ENCODE measurements around the gene RSPH6A. TPM values are rescaled to one million over a fixed set of nuclear protein-coding genes. Genes with fewer than 3 reads are reported as not detected.

Gene RSPH6A
- total and polyA plus RNA-seq, 2 of the 13 experiments (the other 11 are each of a cell fraction or from before 2014, with no cell fraction given): 0.07 TPM; not detected in 1

DNA sequence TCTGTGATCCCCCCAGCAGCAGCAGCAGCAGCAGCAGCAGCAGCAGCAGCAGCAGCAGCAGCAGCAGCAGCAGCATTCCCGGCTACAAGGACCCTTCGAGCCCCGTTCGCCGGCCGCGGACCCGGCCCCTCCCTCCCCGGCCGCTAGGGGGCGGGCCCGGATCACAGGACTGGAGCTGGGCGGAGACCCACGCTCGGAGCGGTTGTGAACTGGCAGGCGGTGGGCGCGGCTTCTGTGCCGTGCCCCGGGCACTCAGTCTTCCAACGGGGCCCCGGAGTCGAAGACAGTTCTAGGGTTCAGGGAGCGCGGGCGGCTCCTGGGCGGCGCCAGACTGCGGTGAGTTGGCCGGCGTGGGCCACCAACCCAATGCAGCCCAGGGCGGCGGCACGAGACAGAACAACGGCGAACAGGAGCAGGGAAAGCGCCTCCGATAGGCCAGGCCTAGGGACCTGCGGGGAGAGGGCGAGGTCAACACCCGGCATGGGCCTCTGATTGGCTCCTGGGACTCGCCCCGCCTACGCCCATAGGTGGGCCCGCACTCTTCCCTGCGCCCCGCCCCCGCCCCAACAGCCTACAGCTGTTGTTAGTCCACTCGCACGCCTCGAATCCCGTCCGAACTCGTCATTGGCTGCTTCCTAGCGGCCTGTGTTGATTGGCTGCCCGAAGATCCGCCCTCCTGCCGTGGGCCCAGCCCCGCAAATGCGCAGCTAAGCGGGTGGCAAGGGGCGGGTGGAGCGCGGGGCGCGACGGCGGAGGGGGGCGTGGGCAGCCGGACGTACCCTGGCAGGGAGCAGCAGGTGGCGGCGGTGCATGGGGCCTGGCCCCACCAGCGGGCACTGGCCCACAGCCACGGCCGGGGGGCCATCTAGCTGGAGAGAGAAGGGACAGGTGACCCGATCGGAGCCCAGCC, 44.7 kb downstream of the RSPH6A start (continued):
- TF ChIP-seq, protein P1, sequence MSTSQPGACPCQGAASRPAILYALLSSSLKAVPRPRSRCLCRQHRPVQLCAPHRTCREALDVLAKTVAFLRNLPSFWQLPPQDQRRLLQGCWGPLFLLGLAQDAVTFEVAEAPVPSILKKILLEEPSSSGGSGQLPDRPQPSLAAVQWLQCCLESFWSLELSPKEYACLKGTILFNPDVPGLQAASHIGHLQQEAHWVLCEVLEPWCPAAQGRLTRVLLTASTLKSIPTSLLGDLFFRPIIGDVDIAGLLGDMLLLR (CRISPR knock-in tag; IDR thresholded peaks at IDR 0.05): no peak
- TF ChIP-seq ZNF431 (CRISPR knock-in tag; IDR thresholded peaks at IDR 0.05; ENCODE audit: borderline replicate concordance, low read depth) (no peak; the same call in 1 of the 2 replicates), NFE2L2 (IDR thresholded peaks at IDR 0.05; ENCODE audit: low read length) (no peak), IKZF1 (IDR thresholded peaks at IDR 0.05) (no peak), HBP1 (CRISPR knock-in tag; IDR thresholded peaks at IDR 0.05; ENCODE audit: low read depth) (0 out of 2 replicates have a peak, but pooled peaks have one; percentile 14), IRX3 (CRISPR knock-in tag; IDR thresholded peaks at IDR 0.05; ENCODE audit: borderline replicate concordance, low read depth) (no peak; the same call in none of the 2 replicates), SPEN (CRISPR knock-in tag; IDR thresholded peaks at IDR 0.05; ENCODE audit: low read depth) (0 out of 2 replicates have a peak, but pooled peaks have one; percentile 53), KLF11 (CRISPR knock-in tag; IDR thresholded peaks at IDR 0.05) (peak; percentile 83; the same call in 1 of the 2 replicates), SIN3A (IDR thresholded peaks at IDR 0.05; ENCODE audit: borderline replicate concordance, low read depth, low read length) (peak; percentile 68; the same call in 1 of the 2 replicates), ZNF337 (CRISPR knock-in tag; IDR thresholded peaks at IDR 0.05; ENCODE audit: borderline replicate concordance, low read depth) (peak; percentile 85), KLF6 (CRISPR knock-in tag; IDR thresholded peaks at IDR 0.05) (peak; percentile 88; the same call in 1 of the 2 replicates), RBM39 (IDR thresholded peaks at IDR 0.05; ENCODE audit: low read depth, low read length, poor library complexity, severe bottlenecking) (peak; percentile 82), ZNF7 (CRISPR knock-in tag; IDR thresholded peaks at IDR 0.05) (no peak)
- TF ChIP-seq, protein P2, sequence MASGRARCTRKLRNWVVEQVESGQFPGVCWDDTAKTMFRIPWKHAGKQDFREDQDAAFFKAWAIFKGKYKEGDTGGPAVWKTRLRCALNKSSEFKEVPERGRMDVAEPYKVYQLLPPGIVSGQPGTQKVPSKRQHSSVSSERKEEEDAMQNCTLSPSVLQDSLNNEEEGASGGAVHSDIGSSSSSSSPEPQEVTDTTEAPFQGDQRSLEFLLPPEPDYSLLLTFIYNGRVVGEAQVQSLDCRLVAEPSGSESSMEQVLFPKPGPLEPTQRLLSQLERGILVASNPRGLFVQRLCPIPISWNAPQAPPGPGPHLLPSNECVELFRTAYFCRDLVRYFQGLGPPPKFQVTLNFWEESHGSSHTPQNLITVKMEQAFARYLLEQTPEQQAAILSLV (CRISPR knock-in tag; IDR thresholded peaks at IDR 0.05; ENCODE audit: borderline replicate concordance): 0 out of 2 replicates have a peak, but pooled peaks have one; percentile 4
- TF ChIP-seq, protein P3, sequence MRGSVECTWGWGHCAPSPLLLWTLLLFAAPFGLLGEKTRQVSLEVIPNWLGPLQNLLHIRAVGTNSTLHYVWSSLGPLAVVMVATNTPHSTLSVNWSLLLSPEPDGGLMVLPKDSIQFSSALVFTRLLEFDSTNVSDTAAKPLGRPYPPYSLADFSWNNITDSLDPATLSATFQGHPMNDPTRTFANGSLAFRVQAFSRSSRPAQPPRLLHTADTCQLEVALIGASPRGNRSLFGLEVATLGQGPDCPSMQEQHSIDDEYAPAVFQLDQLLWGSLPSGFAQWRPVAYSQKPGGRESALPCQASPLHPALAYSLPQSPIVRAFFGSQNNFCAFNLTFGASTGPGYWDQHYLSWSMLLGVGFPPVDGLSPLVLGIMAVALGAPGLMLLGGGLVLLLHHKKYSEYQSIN (CRISPR knock-in tag; IDR thresholded peaks at IDR 0.05; ENCODE audit: borderline replicate concordance): no peak

All from HepG2 (cell line).